ENCODE results near the gene AFAP1L1. TPM values are rescaled to one million over a fixed set of nuclear protein-coding genes. Genes with fewer than 3 reads are reported as not detected.

Gene AFAP1L1
- total and polyA plus RNA-seq, 10 of the 15 experiments (the other 5 are each of a cell fraction or from before 2014, with no cell fraction given) = 0.11 TPM; not detected in 9

GRCh38 chr5:149386166-149386565, 114.5 kb downstream of the AFAP1L1 start (continued):
- TF ChIP-seq RELA (IDR thresholded peaks at IDR 0.05; ENCODE audit: borderline replicate concordance, partially characterized antibody) = no peak
- TF ChIP-seq PML (IDR thresholded peaks at IDR 0.05; ENCODE audit: low read length) = no peak
- no peak for TF ChIP-seq NFYA (IDR thresholded peaks at IDR 0.05; ENCODE audit: borderline replicate concordance, low read depth, low read length)
- no peak for TF ChIP-seq RAD21 (IDR thresholded peaks at IDR 0.05; ENCODE audit: insufficient read depth, low read depth, low read length)

- no peak overlapping the region for H3K9ac ChIP-seq (ENCODE audit: control insufficient read depth, insufficient read depth, low read length)
- ChIA-PET RAD21 (ENCODE audit: unreplicated experiment) (interaction anchor here (1.3 kb wide), 1 partner anchor 176 kb away, joined by 4 read pairs; no protein-coding TSS in a partner anchor), POLR2A (interaction anchor here (1.4 kb wide), 1 partner anchor 222 kb away, joined by 3 read pairs; no protein-coding TSS in a partner anchor), CTCF (interaction anchor here (0.7 to 12.8 kb wide), 8 partner anchors 14 to 178 kb away, joined by 3 to 137 read pairs (median 4); no protein-coding TSS in a partner anchor), SMC1A (ENCODE audit: uncharacterized antibody, unreplicated experiment) (interaction anchor here (0.8 to 1.2 kb wide), 2 partner anchors 22 to 57 kb away, joined by 3 to 4 read pairs; no protein-coding TSS in a partner anchor)
- no peaks in the 10 kb centered on the region for H3K9me3 ChIP-seq (replicated peaks; ENCODE audit: control insufficient read depth, insufficient read depth, low read length)
- DNase-seq (ENCODE audit: low read depth, low spot score) (no peak), FAIRE-seq (no peak), ATAC-seq (no peak)
- no peak overlapping the region for H3K27ac ChIP-seq (ENCODE audit: control insufficient read depth, insufficient read depth)
- WGBS (ENCODE audit: insufficient coverage, insufficient replicate concordance, low lambda C conversion rate, missing lambda C conversion rate) = 48% methylated on average over 9 of the region's 9 CpGs
- no peaks in the 10 kb centered on the region for H4K20me1 ChIP-seq (ENCODE audit: control insufficient read depth, insufficient read depth)
- H3K79me2 ChIP-seq (ENCODE audit: control insufficient read depth, insufficient read depth, low read length) = no peaks in the 10 kb centered on the region
- no peak overlapping the region for H3K4me2 ChIP-seq (ENCODE audit: control insufficient read depth, insufficient read depth)
- H3K4me3 ChIP-seq = no peak overlapping the region
- H3K27me3 ChIP-seq (replicated peaks in 1 of 2; ENCODE audit: control insufficient read depth in 2 of 2, insufficient read depth in 2 of 2, low read length in 1 of 2) = peaks cover 2% of the 10 kb centered on the region in 2 experiments; a peak in 2 of 4 replicates
- in situ Hi-C loops (cut with MboI) = no loop called here
- BruUV-seq (replicated peaks) = no TSS peak
- no peak overlapping the region for H2AFZ ChIP-seq (ENCODE audit: control insufficient read depth, low read depth, low read length)
- intact Hi-C loops (cut with micrococcal nuclease; ENCODE audit: unreplicated experiment) = no loop called here
- no peaks in the 10 kb centered on the region for H3K36me3 ChIP-seq (ENCODE audit: control insufficient read depth in 2 of 2, insufficient read depth in 2 of 2, low read length in 1 of 2)
- no peaks in the 10 kb centered on the region for H3K4me1 ChIP-seq (ENCODE audit: control insufficient read depth, insufficient read depth, low read length)
- TF ChIP-seq, protein P1, sequence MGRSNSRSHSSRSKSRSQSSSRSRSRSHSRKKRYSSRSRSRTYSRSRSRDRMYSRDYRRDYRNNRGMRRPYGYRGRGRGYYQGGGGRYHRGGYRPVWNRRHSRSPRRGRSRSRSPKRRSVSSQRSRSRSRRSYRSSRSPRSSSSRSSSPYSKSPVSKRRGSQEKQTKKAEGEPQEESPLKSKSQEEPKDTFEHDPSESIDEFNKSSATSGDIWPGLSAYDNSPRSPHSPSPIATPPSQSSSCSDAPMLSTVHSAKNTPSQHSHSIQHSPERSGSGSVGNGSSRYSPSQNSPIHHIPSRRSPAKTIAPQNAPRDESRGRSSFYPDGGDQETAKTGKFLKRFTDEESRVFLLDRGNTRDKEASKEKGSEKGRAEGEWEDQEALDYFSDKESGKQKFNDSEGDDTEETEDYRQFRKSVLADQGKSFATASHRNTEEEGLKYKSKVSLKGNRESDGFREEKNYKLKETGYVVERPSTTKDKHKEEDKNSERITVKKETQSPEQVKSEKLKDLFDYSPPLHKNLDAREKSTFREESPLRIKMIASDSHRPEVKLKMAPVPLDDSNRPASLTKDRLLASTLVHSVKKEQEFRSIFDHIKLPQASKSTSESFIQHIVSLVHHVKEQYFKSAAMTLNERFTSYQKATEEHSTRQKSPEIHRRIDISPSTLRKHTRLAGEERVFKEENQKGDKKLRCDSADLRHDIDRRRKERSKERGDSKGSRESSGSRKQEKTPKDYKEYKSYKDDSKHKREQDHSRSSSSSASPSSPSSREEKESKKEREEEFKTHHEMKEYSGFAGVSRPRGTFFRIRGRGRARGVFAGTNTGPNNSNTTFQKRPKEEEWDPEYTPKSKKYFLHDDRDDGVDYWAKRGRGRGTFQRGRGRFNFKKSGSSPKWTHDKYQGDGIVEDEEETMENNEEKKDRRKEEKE (IDR thresholded peaks at IDR 0.05) = no peak
- no peak for TF ChIP-seq CHD2 (IDR thresholded peaks at IDR 0.05; ENCODE audit: borderline replicate concordance, low read depth, low read length)
- TF ChIP-seq CEBPZ (IDR thresholded peaks at IDR 0.05; ENCODE audit: low read depth, low read length) = no peak
- TF ChIP-seq HCFC1 (IDR thresholded peaks at IDR 0.05; ENCODE audit: low read length) = no peak
- no peak for TF ChIP-seq IRF5 (IDR thresholded peaks at IDR 0.05; ENCODE audit: borderline replicate concordance)
- TF ChIP-seq REST (IDR thresholded peaks at IDR 0.05; ENCODE audit: low read depth, low read length) = no peak
These were observed 115.5 kb downstream of the AFAP1L1 start for GRCh38 chr5:149387081-149387631.

Measured in GM12878 (cell line).